Panc1 (cell line): Measurements from ENCODE around the gene RMND5A. TPM values are rescaled to one million over a fixed set of nuclear protein-coding genes. Genes with fewer than 3 reads are reported as not detected.

ENCODE experiments used
- ATAC-seq: fragments of 200-7000 bp; cut with Tn5 transposase; 2 replicates; pipeline ENCODE4 v1.9.1; 2020; ENCODE audit warnings: mild to moderate bottlenecking, moderate library complexity
- BruUV-seq: library from RNA; stranded (reverse); fragments of 400-500 nt; replicated peaks from 2 replicates; lab custom pipeline; 2021; lab: Mats Ljungman, UMichigan
- CTCF ChIA-PET: fragments of 300-600 bp; sonication (Branson Sonifier 250); formaldehyde crosslinking; loops from one replicate; lab custom pipeline; 2022; ENCODE audit warnings: antibody characterized with exemption; lab: Charles Lee
- POLR2A ChIA-PET: fragments of 300-600 bp; sonication (Branson Sonifier 250); formaldehyde crosslinking; loops from one replicate; lab custom pipeline; 2022; ENCODE audit warnings: antibody characterized with exemption; lab: Charles Lee
- DNase-seq: peaks from one replicate; pipeline ENCODE4 v3.0.0-alpha.2; 2010; ENCODE audit warnings: low read depth, low spot score
- H3K27ac ChIP-seq: 2 replicates; pipeline ENCODE4 v1.5.1; 2011; ENCODE audit warnings: mild to moderate bottlenecking, low read length, inconsistent platforms
- H3K27me3 ChIP-seq: fragments of 200-500 bp; sonication (Bioruptor generic); 2 replicates; pipeline ENCODE4 v1.6.0; 2014; ENCODE audit warnings: low read length, inconsistent platforms; ENCODE audit not compliant: control insufficient read depth, insufficient read depth
- H3K36me3 ChIP-seq: fragments of 200-500 bp; sonication (Bioruptor generic); 2 replicates; pipeline ENCODE4 v1.5.1; 2014; ENCODE audit warnings: inconsistent platforms, mild to moderate bottlenecking, low read length, moderate library complexity; ENCODE audit not compliant: control insufficient read depth, insufficient read depth
- H3K4me1 ChIP-seq: 2 replicates; pipeline ENCODE4 v1.5.1; 2011; ENCODE audit warnings: inconsistent platforms, mild to moderate bottlenecking, low read length, moderate library complexity; ENCODE audit not compliant: control insufficient read depth, insufficient read depth
- H3K4me3 ChIP-seq, 2 experiments: 2 replicates each; pipeline ENCODE4 v1.5.1; 2011 to 2012; ENCODE audit warnings: low read depth in 2 of 2, low read length in 2 of 2, mild to moderate bottlenecking in 2 of 2, inconsistent platforms in 1 of 2, moderate library complexity in 1 of 2
- H3K9me3 ChIP-seq: fragments of 200-500 bp; sonication (Bioruptor generic); 2 replicates; pipeline ENCODE4 v1.5.1; 2014; ENCODE audit warnings: low read depth, mild to moderate bottlenecking, inconsistent platforms, low read length, moderate library complexity; ENCODE audit not compliant: control insufficient read depth, insufficient read depth
- CTCF ChIP-seq: fragments of 450-650 bp; IDR thresholded peaks from 2 replicates; pipeline ENCODE4 v1.5.1; 2017; ENCODE audit warnings: mild to moderate bottlenecking
- POLR2AphosphoS5 ChIP-seq: IDR thresholded peaks from 2 replicates; pipeline ENCODE4 v1.6.1; 2012; ENCODE audit warnings: mild to moderate bottlenecking, low read depth, low read length, moderate library complexity
- REST ChIP-seq, 2 experiments: IDR thresholded peaks; 2 replicates each; pipeline ENCODE4 v1.6.1; 2011 to 2012; ENCODE audit warnings: low read depth in 2 of 2, control low read depth in 1 of 2, low read length in 1 of 2, mild to moderate bottlenecking in 1 of 2, moderate library complexity in 1 of 2; ENCODE audit not compliant: insufficient read depth in 1 of 2
- SIN3A ChIP-seq: IDR thresholded peaks from 2 replicates; pipeline ENCODE4 v1.6.1; 2012; ENCODE audit warnings: low read depth, mild to moderate bottlenecking, low read length, moderate library complexity, borderline replicate concordance; ENCODE audit not compliant: insufficient read depth
- TCF7L2 ChIP-seq: IDR thresholded peaks from 2 replicates; pipeline ENCODE4 v1.6.1; 2011; ENCODE audit warnings: mild to moderate bottlenecking, low read depth, low read length, inconsistent platforms
- in situ Hi-C: cut with HindIII; loops from 2 replicates; pipeline ENCODE4 v1.10.0; 2016; ENCODE audit warnings: low sequenced_read_pairs, low pct_unique_long_range_greater_than_20kb
- intact Hi-C: fragments of 100-400 bp; cut with micrococcal nuclease; formaldehyde crosslinking; loops from one replicate; pipeline ENCODE4 v1.10.0; 2022; ENCODE audit not compliant: unreplicated experiment
- total RNA-seq: library from RNA; stranded (reverse); gene quantifications from one replicate; pipeline ENCODE4 v1.2.1, GENCODE V29; 2021; ENCODE audit not compliant: unreplicated experiment

Gene RMND5A
- total RNA-seq, 1 experiment from 2014 or later = 42.8 TPM

GRCh38 chr2:86758405-86758804, 38.3 kb downstream of the RMND5A start:
- no TSS peak for BruUV-seq

GRCh38 chr2:86760371-86760770, 40.3 kb downstream of the RMND5A start:
- H3K36me3 ChIP-seq = peaks cover 2% of the 10 kb centered on the region; the same call in 1 of the 2 replicates
- CTCF ChIA-PET = no interaction called here
- no peak overlapping the region for H3K4me3 ChIP-seq
- 0 out of 2 replicates have a peak, but pooled peaks cover 3% of the 10 kb centered on the region for H3K4me1 ChIP-seq
- in situ Hi-C loops (no loop called here), intact Hi-C loops (no loop called here)
- TF ChIP-seq CTCF = no peak
- no peak for TF ChIP-seq REST (IDR thresholded peaks at IDR 0.05; ENCODE audit: insufficient read depth in 1 of 2, low read depth in 2 of 2, low read length in 1 of 2)
- TF ChIP-seq SIN3A = no peak
- TF ChIP-seq TCF7L2 = no peak
- TF ChIP-seq POLR2AphosphoS5 = no peak
- POLR2A ChIA-PET = no interaction called here
- no TSS peak for BruUV-seq
- ATAC-seq (no peak), DNase-seq (no peak)
- no peak overlapping the region for H3K27ac ChIP-seq
- H3K27me3 ChIP-seq = no peaks in the 10 kb centered on the region
- H3K9me3 ChIP-seq = no peaks in the 10 kb centered on the region

More at GRCh38 chr2:86758405-86758804, 38.3 kb downstream of the RMND5A start:
- POLR2A ChIA-PET = no interaction called here
- no peaks in the 10 kb centered on the region for H3K4me1 ChIP-seq
- ATAC-seq (no peak), DNase-seq (no peak)
- in situ Hi-C loops (no loop called here), intact Hi-C loops (no loop called here)
- TF ChIP-seq SIN3A = no peak
- no peak for TF ChIP-seq TCF7L2
- no peak for TF ChIP-seq REST (IDR thresholded peaks at IDR 0.05; ENCODE audit: insufficient read depth in 1 of 2, low read depth in 2 of 2, low read length in 1 of 2)
- H3K9me3 ChIP-seq = no peaks in the 10 kb centered on the region
- no peak overlapping the region for H3K27ac ChIP-seq
- H3K36me3 ChIP-seq = peaks cover under 1% of the 10 kb centered on the region; the same call in 1 of the 2 replicates
- H3K27me3 ChIP-seq = no peaks in the 10 kb centered on the region
- H3K4me3 ChIP-seq = no peak overlapping the region
- CTCF ChIA-PET = no interaction called here
